Stomach (tissue), 9 donors: ENCODE results near the gene RANBP1. TPM values are rescaled to one million over a fixed set of nuclear protein-coding genes. Genes with fewer than 3 reads are reported as not detected.

Experiments used
- DNase-seq, 2 donors: peaks; one replicate each; pipeline versions ENCODE4 v3.0.0 to v3.0.0-alpha.2; 2013 to 2019
- H3K27ac ChIP-seq, 5 donors: fragments of 200-600 bp in 4 of 5; sonication (generic) in 4 of 5; one replicate each; pipeline ENCODE4 v1.5.1; 2013 to 2019; ENCODE audit warnings: mild to moderate bottlenecking in 1 of 5, moderate library complexity in 1 of 5
- H3K27me3 ChIP-seq, 3 donors: fragments of 200-600 bp; sonication (generic); one replicate each; pipeline ENCODE4 v1.5.1; 2017 to 2019; ENCODE audit warnings: mixed run types in 1 of 3
- H3K36me3 ChIP-seq, 4 donors: fragments of 200-600 bp; sonication (generic); 1 replicate in 3 of 4; 2 replicates in 1 of 4; pipeline ENCODE4 v1.5.1; 2016 to 2019
- H3K4me1 ChIP-seq, 4 donors: fragments of 200-600 bp; sonication (generic); one replicate each; pipeline ENCODE4 v1.5.1; 2016 to 2019
- H3K4me3 ChIP-seq, 4 donors: fragments of 200-600 bp; sonication (generic) in 3 of 4; one replicate each; pipeline ENCODE4 v1.5.1; 2016 to 2019; ENCODE audit warnings: mild to moderate bottlenecking in 1 of 4
- H3K9me3 ChIP-seq, 4 donors: fragments of 200-600 bp; sonication (generic); one replicate each; pipeline ENCODE4 v1.5.1; 2016 to 2019
- EP300 ChIP-seq: sonication (generic); formaldehyde crosslinking; IDR thresholded peaks from one replicate; pipeline ENCODE4 v1.6.1; 2017; ENCODE audit warnings: antibody characterized with exemption
- POLR2A ChIP-seq, 4 donors: fragments of 450-650 bp; IDR thresholded peaks; one replicate each; pipeline ENCODE4 v1.6.1; 2016; ENCODE audit warnings: antibody characterized with exemption in 4 of 4, control low read depth in 2 of 4, mild to moderate bottlenecking in 1 of 4, moderate library complexity in 1 of 4
- POLR2AphosphoS5 ChIP-seq, 3 donors: sonication (generic); formaldehyde crosslinking; IDR thresholded peaks; one replicate each; pipeline ENCODE4 v1.6.1; 2016; ENCODE audit warnings: antibody characterized with exemption in 3 of 3
- WGBS, 5 donors: extraction: QIAGEN DNeasy Blood & Tissue Kit in 3 of 5; methylation state at CpG; one replicate each; pipeline versions ENCODE4 v1.1.5 to v1.1.7; 2013 to 2018; 5-methylcytosine and 5-hydroxymethylcytosine counted together
- intact Hi-C: fragments of 100-400 bp; cut with DNase I; formaldehyde crosslinking; loops from one replicate; pipeline ENCODE4 v1.15.1; 2023; ENCODE audit warnings: low total_unique reads
- polyA plus RNA-seq, 3 donors: library from polyadenylated mRNA; stranded (reverse); fragments of 200-250 nt; gene quantifications; one replicate each; pipeline ENCODE4 v1.2.3, GENCODE V29; 2013
- total RNA-seq, 5 donors: library from RNA; depleted of rRNA; stranded (reverse); fragments of >200 nt; gene quantifications; one replicate each; pipeline versions ENCODE4 v1.1.0 to v1.2.3, GENCODE V29; 2014 to 2016
- TF ChIP-seq, protein P1 (sequence below), 7 experiments: fragments of 450-650 bp in 4 of 7; fragments of 200-600 bp in 3 of 7; sonication (generic) in 3 of 7; IDR thresholded peaks; one replicate each; pipeline ENCODE4 v1.5.1; 2016 to 2019; ENCODE audit warnings: antibody characterized with exemption in 7 of 7, control low read depth in 2 of 7, mild to moderate bottlenecking in 1 of 7
- donor health status: healthy with polysubstance abuse.
- donor health status: Bipolar disorder and iron deficiency.
- donor health status: healthy.

RANBP1 gene
- total and polyA plus RNA-seq, 8 donors, result 23.9 to 200 (median 91.9) TPM

DNA sequence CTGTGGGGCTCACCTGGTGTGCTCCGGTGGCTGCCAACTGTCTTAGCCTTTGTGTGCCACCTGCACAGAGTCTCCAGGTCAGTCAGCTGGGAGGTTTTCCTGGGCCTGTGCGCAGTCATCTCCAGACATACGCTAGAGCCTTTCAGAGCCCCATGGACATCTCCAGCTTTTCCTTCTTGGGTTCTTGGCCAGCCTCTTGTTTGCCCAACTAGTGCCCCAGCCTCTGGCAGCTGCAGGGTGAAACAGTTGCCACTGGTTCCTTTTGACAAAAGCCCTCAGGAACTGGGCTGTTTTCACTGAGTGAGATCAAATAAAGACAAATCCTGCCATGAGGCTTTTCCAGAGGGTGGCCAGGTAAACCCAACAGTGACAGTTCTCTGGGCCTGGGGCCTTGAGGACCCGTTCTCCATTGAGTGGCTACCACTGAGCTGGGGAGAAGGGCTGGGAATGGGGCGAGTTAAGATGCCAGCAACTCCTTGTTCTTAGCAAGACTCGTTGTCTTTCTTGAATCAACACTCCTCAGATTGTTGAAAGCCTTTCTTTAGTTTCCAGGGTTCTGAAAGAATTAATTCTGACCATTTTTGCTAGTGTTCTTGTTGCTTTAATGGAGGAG is 16.7 kb upstream of the RANBP1 start:
- DNase-seq, result no peak
- H3K4me1 ChIP-seq, result peaks cover 0 to 6% (median 0%) of the 10 kb centered on the region in 4 donors
- intact Hi-C loops, result no loop called here
- H3K27me3 ChIP-seq, result no peaks in the 10 kb centered on the region
- 89 to 95% (median 95%) methylated on average over 6 of the region's 6 CpGs for WGBS, 5 donors
- no peak overlapping the region for H3K4me3 ChIP-seq
- TF ChIP-seq, protein P1, sequence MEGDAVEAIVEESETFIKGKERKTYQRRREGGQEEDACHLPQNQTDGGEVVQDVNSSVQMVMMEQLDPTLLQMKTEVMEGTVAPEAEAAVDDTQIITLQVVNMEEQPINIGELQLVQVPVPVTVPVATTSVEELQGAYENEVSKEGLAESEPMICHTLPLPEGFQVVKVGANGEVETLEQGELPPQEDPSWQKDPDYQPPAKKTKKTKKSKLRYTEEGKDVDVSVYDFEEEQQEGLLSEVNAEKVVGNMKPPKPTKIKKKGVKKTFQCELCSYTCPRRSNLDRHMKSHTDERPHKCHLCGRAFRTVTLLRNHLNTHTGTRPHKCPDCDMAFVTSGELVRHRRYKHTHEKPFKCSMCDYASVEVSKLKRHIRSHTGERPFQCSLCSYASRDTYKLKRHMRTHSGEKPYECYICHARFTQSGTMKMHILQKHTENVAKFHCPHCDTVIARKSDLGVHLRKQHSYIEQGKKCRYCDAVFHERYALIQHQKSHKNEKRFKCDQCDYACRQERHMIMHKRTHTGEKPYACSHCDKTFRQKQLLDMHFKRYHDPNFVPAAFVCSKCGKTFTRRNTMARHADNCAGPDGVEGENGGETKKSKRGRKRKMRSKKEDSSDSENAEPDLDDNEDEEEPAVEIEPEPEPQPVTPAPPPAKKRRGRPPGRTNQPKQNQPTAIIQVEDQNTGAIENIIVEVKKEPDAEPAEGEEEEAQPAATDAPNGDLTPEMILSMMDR (IDR thresholded peaks at IDR 0.05), result no peak
- TF ChIP-seq POLR2A (IDR thresholded peaks at IDR 0.05) (no peak), EP300 (no peak), POLR2AphosphoS5 (IDR thresholded peaks at IDR 0.05) (no peak)
- no peak overlapping the region for H3K27ac ChIP-seq
- peaks cover 60 to 100% (median 98%) of the 10 kb centered on the region in 4 donors for H3K36me3 ChIP-seq
- H3K9me3 ChIP-seq, result peaks cover 0 to 4% (median 0%) of the 10 kb centered on the region in 4 donors

DNA sequence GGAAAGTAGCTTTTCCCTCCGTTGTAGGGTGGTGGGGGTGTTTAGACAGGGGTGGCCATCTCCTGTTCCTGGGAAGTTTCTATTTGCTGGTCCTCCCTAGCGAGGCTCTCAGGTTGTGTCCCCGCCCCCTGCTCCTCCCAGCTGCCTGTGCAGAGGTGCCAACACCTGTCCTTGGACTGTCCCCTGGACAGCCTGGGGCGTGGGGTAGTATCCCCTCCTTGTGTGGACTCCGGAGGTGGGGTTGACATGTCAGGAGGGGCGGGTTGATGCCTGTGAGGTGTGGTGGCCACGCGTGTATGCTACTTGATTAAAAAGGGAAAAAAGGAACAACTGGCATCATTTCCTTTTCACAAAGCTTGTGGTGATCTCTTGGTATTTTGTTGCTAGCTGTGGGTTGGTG is 14.3 kb upstream of the RANBP1 start:
- Histone ChIP-seq H3K9me3 (peaks cover 0 to under 1% (median 0%) of the 10 kb centered on the region in 4 donors), H3K4me3 (no peak overlapping the region), H3K4me1 (peaks cover 0 to 6% (median 0%) of the 10 kb centered on the region in 4 donors), H3K27me3 (no peaks in the 10 kb centered on the region), H3K36me3 (peaks cover 61 to 100% (median 98%) of the 10 kb centered on the region in 4 donors), H3K27ac (no peak overlapping the region)
- intact Hi-C loops, result no loop called here
- 67 to 83% (median 75%) methylated on average over 8 of the region's 8 CpGs for WGBS, 5 donors
- no peak for TF ChIP-seq POLR2A (IDR thresholded peaks at IDR 0.05)
- TF ChIP-seq POLR2AphosphoS5 (IDR thresholded peaks at IDR 0.05), result no peak
- DNase-seq, result no peak

DNA sequence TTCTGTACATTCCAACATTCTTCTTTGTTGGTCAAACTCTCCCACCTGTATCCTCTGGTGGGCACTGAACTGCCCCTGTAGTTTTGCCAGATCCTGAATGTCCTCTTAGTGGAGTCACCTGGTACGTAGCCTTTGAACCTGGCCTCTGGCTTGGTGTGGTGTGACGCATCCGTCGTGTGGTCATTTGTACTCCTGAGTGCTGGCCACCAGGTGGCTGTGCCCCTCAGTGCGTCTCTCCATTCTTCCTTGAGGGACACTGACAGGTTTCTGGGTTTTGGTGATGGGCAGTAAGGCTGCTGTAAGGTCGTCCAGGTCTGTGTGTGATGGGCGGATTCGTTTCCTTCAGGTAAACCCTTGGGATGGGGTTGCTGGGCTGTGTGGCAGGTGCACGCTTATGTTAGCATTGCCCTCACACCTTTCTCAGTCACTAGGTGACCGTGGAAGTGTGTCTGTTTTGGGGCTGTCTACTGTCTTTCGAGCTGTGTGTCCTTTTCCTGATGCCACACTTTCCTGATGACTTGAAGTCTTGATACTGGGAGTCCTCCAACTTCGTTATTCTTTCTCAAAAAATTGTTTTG is 13.6 kb upstream of the RANBP1 start:
- no peak overlapping the region for H3K4me3 ChIP-seq
- H3K27ac ChIP-seq, result no peak overlapping the region
- H3K36me3 ChIP-seq, result peaks cover 66 to 100% (median 98%) of the 10 kb centered on the region in 4 donors
- H3K9me3 ChIP-seq, result no peaks in the 10 kb centered on the region
- H3K4me1 ChIP-seq, result peaks cover 0 to 6% (median 0%) of the 10 kb centered on the region in 4 donors
- TF ChIP-seq POLR2A (IDR thresholded peaks at IDR 0.05) (no peak), EP300 (no peak), POLR2AphosphoS5 (IDR thresholded peaks at IDR 0.05) (no peak)
- TF ChIP-seq, protein P1 (IDR thresholded peaks at IDR 0.05), result no peak
- intact Hi-C loops, result no loop called here
- DNase-seq, result no peak
- 89 to 92% (median 92%) methylated on average over 12 of the region's 12 CpGs for WGBS, 5 donors
- H3K27me3 ChIP-seq, result no peaks in the 10 kb centered on the region

DNA sequence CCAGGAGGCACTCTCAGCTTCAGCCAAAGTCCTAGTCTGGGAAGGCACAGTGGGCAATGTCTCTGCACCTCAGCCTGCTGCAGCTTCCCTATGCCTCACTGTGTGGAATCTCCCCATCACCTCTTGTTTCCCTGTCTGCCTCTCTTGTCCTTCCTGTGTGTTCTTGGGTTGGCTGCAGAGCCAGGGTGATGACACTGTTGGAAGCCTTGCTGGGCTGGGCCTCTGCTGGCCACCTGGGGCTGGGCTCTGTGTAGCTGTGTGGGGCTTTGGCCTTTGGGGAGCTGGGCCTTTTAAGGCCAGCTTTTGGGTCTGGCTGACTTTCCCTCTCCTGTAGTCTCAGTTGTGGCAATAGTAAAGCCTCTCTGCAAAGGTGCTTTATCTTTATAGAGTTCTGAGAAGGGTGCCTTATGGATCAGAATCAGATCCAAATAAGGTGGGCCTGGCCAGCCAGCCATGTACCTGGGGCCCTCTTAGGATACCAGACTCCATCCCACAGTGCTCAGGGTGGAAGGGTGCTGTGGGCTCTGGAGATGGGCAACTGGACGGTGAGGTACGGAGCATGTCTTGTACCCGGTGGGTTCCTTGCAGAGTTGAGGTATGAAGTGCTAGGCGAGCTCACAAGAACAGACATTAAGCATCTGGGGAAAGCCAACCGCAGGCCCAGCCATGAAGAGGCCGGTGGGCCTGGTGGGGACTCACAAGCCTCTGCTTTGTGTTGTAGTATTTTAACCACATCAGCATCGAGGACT is 10.3 kb upstream of the RANBP1 start:
- DNase-seq, result no peak
- intact Hi-C loops, result no loop called here
- Histone ChIP-seq H3K27ac (no peak overlapping the region), H3K36me3 (peaks cover 77 to 100% (median 98%) of the 10 kb centered on the region in 4 donors), H3K9me3 (no peaks in the 10 kb centered on the region), H3K4me3 (no peak overlapping the region), H3K27me3 (no peaks in the 10 kb centered on the region), H3K4me1 (no peaks in the 10 kb centered on the region)
- 94 to 99% (median 97%) methylated on average over 7 of the region's 7 CpGs for WGBS, 5 donors
- TF ChIP-seq, protein P1 (IDR thresholded peaks at IDR 0.05), result no peak
- TF ChIP-seq EP300 (no peak), POLR2AphosphoS5 (IDR thresholded peaks at IDR 0.05) (no peak), POLR2A (IDR thresholded peaks at IDR 0.05) (no peak)
